ENCODE results near the gene ARHGAP25.

ARHGAP25 gene

DNA sequence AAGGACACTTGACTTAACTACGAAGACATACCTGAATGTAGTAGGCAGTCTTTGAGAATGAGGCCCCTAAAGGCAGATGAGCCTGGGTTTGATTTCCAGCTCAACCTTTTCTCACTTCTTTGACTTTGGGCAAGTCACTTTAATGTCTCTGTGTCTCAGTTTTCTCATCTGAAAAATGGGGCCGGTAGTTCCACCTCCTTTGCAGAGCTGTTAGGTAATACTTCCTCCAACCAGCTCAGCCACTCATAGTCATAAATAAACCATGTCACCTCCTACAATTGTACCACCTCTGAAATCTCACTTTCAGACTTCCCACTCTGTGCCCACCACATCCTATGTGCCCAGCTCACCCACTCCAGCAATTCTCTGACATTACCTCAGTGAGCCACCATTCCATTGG lies 10.4 kb downstream of the ARHGAP25 start:
- no peak for DNase-seq

DNA sequence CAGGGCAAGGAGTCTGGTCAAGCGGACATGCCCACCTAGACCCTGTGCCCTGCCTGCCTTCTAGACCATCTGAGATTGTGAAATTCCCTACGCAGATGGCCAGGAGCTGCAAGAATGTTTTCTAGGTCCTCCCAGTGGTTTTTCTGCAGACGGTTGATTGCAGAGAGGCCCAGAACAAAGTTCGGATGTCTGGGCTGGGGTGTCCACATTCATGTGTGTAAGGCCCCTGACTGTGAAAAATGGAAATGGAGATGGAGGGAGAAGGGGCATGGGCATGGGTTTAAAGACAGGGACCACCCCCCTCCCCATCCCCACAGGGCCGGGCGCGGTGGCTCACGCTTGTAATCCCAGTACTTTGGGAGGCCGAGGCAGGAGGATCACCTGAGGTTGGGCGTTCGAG lies 11.8 kb downstream of the ARHGAP25 start:
- DNase-seq, result no peak

DNA sequence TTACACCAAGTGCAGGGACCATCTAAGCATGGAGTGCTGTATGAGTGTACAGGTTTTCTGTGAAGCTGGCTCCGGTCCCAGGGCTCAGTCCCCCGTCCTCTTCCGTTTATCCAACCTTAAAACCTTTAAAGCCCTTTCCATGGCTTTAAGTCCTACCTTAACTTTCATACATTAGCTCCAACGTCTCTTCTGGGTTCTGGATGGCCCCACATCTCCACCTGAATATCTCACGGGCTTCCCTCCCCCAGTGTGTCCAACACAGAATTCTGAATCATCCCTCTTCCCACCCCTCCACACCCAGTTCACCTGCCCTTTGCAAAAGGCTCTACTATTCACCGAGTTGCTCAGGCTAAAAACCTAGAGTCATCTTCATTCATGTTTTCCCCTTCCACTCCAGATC lies 12.8 kb downstream of the ARHGAP25 start:
- no peak for DNase-seq

DNA sequence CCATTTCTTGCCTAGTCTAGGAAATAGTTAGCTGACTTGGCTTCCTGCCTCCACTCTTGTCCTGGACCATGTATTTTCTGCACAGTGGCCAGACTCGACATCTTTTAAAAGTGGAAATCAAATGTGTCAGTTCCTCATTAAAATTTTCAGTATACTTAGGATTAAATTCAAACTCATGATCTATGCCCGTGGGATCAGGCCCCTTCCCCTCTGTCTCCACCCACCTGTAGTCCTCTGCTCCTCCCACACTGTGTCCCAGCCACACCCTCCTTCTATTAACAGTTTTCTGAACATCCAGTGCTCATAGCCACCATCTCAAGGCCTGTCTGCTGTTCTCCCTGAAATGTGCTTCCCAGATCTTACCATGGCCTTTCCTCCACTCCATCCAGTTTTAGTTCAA lies 13.3 kb downstream of the ARHGAP25 start:
- DNase-seq, result no peak

DNA sequence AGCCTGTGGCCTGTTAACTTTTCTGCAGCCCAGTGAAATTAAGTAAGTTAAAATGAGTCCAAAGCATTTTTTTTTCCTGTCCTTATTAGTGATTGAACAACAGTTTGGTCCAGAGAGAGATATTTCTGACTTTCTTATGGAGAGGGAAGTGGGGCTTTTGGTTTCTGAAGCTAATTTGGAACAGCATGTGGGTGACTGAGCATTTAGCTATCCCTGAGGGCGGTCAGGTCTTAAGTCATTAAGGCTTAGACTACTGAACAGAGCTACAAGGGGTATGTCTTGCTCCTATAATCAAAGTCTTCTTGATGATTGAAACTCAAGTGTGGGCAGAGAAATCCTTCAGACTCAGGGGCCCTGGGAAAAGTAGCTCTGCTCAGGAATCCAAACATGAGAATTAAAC lies 14.0 kb downstream of the ARHGAP25 start:
- DNase-seq, result no peak

DNA sequence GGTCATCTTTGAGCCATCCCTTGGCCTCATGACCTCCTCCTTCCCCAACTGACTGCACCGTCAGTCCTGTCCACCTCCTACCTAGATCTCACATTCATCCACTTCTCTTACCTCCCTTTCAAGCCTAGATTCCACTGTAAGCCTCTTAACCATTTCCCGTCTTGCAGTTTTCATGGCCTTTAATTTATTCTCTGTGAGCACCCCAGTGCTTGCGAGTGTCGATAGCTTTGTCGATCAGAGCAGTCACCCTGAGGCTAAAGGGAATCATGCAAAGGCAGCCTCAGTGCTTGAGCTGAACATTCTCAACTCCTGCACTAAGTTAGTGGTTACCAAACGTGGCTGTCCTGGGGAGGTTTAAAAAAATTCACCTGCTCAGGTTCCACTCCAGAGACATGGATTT lies 14.7 kb downstream of the ARHGAP25 start:
- no peak for DNase-seq

DNA sequence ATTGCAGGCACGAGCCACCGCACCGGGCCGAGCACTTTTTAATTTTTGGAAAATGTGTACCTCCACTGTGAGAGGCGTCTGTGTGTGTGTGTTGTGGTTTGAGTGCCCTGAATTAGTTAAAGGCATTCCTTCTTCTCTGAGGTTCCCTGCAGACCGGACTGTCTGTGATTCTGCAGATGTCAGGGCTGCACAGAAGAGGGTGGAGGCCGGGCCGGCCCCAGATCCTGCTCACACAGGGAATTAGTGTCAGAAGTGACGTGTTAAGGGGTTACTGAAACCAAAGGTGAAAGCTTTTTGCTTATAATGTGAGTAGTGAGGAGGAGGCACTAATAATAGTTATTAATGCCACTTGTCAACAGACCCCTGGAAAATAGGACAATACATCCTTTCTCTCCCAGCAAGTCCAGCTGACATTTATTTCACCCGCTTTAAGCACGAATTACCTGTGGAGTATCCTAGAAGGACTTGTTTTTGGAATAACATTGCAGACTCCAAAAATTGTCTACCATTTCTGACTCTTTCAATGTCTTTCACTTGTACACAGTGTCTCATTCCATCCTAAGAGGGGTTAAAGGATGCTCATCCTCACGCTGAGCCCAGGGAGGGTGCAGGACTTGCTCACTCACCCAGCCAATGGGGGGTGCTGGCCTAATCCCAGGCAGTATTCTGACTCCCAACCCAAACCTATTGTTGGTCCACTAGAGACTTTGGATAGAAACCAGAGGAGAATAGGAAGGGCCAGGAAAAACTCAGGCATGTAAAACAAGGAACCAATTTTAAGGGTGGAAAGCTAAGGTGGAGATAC lies 16.2 kb downstream of the ARHGAP25 start:
- no peak for DNase-seq

DNA sequence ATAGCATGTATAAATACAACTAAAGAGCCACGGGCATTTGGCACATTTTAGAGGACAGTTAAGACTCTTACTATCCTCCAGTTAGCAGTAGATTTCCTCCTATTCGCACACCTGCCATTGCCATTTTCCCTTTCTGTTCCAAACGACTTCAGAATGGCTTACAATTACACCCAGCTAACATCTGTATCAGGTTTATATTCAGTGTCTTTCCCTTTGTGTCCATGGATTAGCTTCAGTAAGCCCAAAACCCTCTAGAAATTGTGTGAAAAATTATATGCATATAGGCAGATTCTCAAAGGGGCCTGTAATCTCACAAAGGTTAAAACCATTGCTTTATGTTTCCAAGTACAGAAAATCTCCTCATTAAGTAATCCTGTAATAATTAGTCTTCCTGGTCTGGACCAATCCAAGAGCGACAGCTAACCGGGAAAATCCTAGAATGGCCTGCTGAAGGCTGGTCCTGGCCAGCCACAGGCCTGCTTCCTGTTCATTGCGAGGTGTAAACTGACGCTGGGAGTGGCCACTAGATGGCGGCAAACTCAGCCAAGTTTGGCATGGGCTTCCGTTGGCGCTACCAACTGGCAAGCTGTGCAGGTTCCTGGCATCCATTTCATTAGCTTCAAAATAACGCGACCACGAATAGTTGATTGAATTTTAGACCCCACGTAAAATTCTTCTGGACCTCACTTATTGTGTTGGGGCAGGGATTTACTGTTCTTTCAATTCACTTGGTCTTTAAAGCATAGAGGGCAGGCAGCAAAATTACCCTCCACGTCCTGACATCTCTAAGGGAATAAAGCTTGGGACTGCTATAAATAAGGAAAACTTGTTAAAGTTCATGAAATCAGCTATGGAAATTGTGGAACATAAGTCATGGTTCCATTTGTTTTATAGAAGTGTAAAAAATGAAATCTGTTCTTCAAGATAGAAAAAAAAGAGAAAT lies 17.1 kb downstream of the ARHGAP25 start:
- peak; percentile 37 for DNase-seq

DNA sequence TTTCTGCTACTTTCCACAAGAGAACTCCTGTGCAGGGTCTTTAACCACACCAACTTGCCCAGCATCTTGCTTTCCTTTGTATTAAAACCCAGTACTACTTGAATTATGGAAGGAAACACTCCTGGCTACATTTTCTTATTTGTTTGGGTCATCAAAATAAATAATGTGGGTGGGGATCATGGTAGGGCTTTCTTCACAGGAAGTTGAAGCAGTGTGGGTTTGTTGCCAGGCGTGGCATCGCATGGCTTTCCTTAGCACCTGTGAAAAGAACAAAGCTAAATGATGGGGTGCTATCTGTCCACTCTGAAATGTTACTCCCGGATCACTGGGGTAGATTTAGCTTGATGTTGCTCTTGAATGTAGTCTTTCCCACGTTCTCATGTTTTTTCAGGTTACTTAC lies 18.7 kb downstream of the ARHGAP25 start:
- no peak for DNase-seq

DNA sequence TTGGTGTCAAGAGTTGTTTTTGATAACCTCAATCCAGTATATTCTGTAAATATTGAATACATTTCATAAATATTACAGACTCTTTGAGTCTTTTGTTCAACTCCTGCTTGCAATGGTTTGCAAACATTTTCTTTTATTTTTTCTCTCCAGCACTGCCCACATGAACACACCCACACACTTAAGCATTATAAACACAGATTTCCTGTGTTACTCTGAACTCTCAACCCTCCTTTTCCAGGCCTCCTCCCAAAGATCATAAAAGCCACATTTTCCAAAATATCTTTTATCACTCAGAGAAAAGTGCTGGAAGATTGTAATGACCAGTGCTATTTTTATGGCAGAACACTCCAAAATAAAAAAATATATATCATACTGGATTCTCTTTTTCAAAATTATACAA lies 20.5 kb downstream of the ARHGAP25 start:
- DNase-seq, result no peak

DNA sequence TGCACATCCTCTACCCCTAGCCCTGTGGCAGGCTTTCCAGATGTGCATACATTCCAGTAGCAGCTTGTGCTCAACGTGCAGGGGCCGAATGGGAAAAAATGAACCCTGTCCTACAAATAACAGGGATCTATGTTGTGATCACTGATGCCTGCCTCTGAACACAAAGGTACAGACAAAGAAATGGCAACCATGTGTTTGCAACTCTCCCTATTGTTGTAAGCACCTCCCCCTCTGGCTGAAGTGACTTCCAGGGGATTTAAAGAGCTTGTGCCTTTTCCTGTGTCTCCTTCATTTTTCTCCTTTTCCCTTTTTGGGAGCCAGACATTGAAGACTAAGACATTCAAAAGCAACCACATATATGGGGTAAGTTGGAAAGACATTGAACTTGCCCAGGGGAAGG lies 21.6 kb downstream of the ARHGAP25 start:
- DNase-seq, result no peak

DNA sequence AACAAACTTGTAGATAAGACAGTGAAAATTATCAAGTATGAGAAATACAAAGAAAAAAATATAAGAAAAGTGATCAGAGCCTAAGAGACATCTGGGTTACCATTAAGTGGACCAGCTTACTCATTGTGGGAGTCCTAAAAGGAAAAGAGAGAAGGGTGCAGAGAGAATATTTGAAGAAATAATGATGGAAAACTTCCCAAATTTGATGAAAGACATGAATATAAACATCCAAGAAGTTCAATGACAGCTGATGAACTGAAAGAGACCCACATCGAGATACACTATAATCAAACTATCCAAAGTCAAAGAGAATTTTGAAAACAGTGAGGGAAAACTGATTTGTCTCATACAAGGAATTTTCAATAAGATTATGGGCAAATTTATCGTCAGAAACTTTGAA lies 22.5 kb downstream of the ARHGAP25 start:
- DNase-seq, result no peak

DNA sequence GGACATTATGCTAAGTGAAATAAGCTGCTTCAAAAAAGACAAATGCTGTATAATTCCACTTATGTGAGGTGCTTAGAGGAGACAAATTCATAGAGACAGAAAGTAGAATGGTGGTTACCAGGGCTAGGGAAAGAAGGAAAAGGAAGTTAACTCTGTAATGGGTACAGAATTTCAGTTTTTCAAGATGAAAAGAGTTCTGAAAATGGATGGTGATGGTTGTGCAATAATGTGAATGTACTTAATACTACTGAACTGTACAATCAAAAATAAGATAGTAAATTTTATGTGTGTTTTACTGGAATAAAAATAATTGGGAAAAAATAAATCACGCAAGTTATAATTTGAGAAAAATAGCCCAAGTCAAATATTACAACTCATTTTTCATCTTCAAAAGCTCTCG lies 27.5 kb downstream of the ARHGAP25 start:
- no peak for DNase-seq

DNA sequence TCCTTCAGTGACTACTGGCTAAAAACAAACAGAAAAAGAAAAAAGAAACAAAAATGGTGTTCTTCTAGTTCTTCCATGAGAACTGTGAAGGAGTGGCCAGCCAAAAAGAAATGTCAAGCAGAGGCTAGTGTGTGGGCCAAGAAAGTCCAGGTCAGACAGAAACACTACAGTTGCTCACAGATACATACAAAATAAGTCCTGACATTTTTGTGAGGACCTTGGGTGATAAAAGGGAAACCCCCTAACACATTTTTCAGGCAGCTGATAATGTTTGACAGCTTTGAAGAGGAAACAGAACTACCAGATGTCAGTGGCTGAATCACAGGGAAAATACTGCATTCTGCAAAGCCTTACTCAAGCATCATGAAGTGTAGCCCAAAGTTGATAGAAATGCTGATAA lies 28.1 kb downstream of the ARHGAP25 start:
- DNase-seq, result no peak

DNA sequence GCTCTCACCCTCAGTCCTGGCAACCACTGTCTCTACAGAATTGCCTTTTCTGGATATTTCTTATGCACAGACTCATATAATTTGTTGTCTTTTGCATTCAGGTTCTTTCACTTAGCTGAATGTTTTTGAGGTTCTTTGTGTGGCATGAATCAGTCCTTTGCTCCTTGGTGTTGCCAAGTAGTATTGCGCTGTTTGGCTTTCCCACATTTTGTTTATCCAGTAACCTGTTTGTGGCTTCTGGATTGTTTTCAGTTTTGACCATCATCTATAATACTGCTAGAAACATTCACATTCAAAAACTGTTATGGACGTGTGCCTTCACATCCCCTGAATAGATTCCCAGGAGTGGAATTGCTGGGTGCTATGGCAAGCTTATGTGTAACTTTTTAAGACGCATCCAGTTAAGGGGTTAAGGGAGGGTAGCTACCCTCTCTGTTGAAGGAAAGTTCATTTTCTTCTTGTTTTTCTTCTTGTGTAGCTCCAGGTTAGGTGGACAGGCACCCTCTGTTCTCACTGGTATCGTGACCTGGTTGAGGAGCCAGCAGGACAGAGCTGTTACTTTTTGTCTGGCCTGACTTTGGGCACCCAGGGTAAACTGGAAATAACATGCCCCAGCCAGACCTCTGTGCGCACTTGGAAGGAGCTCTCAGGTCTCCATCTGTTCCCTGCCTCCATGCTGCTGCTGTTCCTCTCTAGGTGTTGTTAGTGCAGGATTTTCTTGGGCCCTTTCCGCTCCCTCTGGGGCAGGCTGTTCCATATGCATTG lies 29.6 kb downstream of the ARHGAP25 start:
- DNase-seq, result no peak

DNA sequence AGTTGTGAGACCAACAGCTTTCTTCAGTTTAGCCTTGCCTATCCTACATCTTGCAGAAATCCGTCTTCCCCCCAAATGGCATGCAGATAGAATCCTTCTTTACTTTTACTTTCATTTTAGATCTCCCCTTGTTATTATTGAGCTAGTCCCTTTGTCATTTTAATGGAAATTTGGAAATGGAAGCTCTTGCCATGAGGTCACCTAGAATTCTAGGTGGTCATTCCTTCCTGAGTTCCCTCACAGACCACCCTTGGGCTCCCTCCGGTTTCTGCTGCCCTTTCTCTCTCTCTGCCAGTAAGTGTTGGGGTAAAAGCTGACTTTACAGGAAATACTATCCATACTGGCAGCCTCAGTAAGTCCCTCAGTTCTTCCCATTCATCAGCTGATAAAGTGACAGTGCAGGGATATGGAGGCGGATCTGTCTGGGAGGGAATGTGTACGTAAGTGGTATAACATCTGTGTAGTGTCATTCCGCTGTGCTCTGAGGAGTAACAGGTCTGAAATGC lies 30.2 kb downstream of the ARHGAP25 start:
- no peak for DNase-seq

DNA sequence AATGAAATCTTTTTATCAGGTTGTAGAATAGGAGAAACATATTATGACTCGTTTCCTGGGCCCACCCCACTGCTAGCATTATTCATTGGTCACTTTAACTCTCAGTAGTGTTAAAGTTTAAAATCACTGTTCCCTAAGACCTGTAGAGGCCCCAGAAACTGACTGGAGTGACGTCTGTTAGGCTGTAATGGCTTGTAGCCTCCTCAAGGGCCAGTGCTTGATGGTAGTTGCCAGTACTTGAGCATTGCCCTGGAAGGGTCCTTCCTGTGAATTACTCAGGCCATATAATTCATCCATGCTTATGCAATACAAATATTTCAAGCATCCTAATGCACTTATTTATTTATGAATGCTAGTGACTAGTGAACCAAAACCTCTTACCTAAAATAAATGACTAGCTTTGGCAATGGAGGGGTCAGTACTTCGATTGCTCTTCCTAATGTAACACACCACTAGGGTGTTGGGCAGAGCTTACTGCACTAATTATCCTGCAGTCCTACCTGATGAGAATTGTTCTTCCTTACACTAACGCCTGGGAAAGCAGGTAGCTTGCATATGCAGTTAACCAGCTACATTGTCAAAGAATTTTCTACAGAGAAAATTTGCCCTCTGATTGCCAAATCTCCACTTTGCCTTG lies 31.2 kb downstream of the ARHGAP25 start:
- DNase-seq, result no peak

DNA sequence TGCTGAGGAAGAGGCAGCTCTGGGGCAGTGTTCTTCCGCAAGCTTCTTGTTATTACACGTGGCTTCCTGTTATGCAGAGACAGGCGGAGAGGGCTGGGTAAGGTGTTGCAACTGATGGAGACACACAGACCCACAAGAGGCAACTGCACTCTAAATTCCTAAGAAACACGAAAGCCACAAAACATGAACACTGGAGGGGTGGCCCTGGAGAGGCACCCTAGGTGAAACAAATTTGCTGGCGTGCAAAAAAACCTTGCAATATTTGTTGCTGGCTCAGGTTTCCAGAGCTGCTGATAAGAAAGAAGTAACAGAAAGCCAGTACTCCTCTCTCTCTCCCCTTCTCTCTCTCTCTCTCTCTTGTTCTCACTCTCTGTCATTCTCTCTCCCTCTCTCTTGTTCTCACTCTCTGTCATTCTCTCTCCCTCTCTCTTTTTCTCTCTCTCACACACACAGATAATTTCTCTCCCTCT lies 31.8 kb downstream of the ARHGAP25 start:
- no peak for DNase-seq

DNA sequence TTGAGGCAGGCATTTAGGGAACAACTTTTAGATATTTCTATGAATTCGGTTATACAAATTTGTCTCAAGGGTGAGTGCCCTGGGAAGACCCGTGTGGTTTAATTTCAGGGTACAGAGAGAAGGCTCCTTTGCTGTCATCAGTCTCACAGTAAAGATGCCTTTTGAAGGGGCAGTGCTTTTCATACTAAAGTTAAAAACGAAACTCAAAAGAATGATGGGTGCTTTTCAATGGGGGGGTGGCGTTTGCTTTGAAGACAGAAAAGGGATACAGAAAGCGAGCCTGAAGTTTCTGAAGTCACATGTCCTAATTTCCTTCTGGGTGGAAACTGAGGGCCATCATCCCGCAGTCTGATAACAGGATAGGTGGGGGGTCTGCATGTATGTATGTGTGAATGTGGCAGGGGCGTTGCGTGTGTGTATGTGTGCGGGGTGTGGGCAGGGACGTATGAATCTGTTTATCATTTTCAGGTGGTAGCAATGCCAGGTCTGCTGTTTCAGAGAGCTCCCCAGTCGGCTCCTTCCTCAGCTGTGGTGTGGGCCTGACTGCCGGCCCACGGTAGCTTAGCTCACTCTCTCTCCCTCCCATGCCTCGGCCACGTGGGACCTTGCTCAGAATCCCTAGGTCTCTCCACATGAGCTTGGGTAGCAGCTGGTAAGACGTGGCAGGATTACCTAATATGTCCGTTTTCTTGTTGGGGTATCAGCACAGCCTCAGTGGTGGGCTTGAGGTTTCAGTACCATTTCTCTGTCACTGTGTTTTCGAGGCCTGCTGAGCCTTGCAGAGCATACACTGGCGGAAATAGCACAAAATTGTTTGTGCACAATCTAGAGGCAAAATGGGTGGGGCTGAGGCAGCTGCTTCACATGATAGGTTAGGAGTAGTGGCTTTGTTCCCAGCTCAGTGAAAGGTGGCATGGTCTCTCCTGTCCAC lies 32.7 kb downstream of the ARHGAP25 start:
- no peak for DNase-seq

DNA sequence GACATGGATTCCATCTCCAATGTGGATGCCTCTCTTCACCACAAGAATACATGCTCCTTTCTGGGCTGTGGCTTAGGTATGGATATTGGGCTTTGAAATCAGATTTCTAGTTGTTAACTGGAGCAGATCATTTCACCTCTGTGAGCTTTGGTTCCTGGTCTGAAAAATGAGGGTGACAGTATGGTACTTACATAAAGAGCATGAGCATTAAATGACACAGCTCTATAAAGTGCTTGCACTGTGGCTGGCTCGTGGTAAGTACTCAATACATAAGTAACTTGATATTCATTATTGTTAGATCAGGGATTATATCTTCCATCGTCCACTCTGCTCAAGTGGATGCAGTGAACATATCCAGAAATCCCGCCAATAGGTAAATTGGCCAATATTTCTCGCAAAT lies 33.4 kb downstream of the ARHGAP25 start:
- DNase-seq, result no peak

DNA sequence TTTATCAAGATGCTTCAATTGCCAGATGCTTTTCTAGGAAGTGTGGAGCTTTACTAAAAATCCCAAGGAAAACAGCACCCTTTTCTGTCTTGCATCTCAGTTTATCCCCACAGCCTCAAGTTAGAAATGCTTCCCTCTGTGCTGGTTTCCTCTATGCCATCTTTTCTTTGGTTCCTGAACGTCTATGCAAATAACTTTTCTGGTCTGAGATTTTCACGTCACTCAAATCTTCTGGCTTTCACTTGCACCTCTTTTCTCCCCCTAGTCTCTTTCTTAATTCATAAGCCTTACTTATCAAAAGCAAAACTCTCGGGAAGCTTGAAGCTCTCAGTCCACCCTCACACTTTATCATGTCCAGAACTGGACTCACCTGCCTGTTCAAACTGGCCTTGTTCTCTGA lies 33.9 kb downstream of the ARHGAP25 start:
- DNase-seq, result no peak

All from NCI-H2081 treated with DMSO at 0.1 percent for 48 hours (cell line).